GM18909 (cell line): ENCODE data around the gene PMF1.

Experiments
- ATAC-seq: cut with Tn5 transposase; IDR thresholded peaks from one replicate; pipeline ENCODE4 v1.9.1; 2021; ENCODE audit warnings: mild to moderate bottlenecking; ENCODE audit not compliant: unreplicated experiment, poor library complexity

Gene PMF1

GRCh38 chr1:156232201-156232894, 19.5 kb downstream of the PMF1 start:
- no peak for ATAC-seq

- ATAC-seq: no peak
Measured at GRCh38 chr1:156233426-156234127, 20.8 kb downstream of the PMF1 start.

- ATAC-seq: no peak
Measured at GRCh38 chr1:156236164-156236563, 23.4 kb downstream of the PMF1 start.

GRCh38 chr1:156238248-156238647, 25.4 kb downstream of the PMF1 start:
- ATAC-seq: no peak

- no peak for ATAC-seq
Measured at GRCh38 chr1:156241311-156241811, 28.6 kb downstream of the PMF1 start.

GRCh38 chr1:156241926-156242325, 29.1 kb downstream of the PMF1 start, which contains the start of gene BGLAP:
Gene BGLAP, plus strand, starts transcription at chr1:156242184. Its CDS starts 48 bp downstream, at chr1:156242232.
- no peak for ATAC-seq

- no peak for ATAC-seq
Measured at GRCh38 chr1:156242738-156243137, 29.9 kb downstream of the PMF1 start.

- no peak for ATAC-seq
Measured at GRCh38 chr1:156244126-156244525, 31.3 kb downstream of the PMF1 start.

GRCh38 chr1:156244712-156245111, 31.9 kb downstream of the PMF1 start:
- no peak for ATAC-seq

- no peak for ATAC-seq
Measured at GRCh38 chr1:156245451-156246232, 32.8 kb downstream of the PMF1 start.

GRCh38 chr1:156246241-156246780, 33.5 kb downstream of the PMF1 start:
- no peak for ATAC-seq

- no peak for ATAC-seq
Measured at GRCh38 chr1:156246781-156247459, 34.1 kb downstream of the PMF1 start.

- ATAC-seq: no peak
Measured at GRCh38 chr1:156247460-156248322, 34.9 kb downstream of the PMF1 start, which contains the start of gene PAQR6. Gene PAQR6, minus strand, starts transcription at chr1:156248056. Its CDS starts 1,325 bp downstream, at chr1:156246731.

- no peak for ATAC-seq
Measured at GRCh38 chr1:156248323-156248683, 35.5 kb downstream of the PMF1 start.

GRCh38 chr1:156249593-156249992, 36.8 kb downstream of the PMF1 start:
- no peak for ATAC-seq

- ATAC-seq: no peak
Measured at GRCh38 chr1:156251527-156251926, 38.7 kb downstream of the PMF1 start.

- no peak for ATAC-seq
Measured at GRCh38 chr1:156253634-156254033, 40.8 kb downstream of the PMF1 start.

GRCh38 chr1:156257711-156258110, 44.9 kb downstream of the PMF1 start:
- ATAC-seq: no peak

- ATAC-seq: no peak
Measured at GRCh38 chr1:156258859-156259258, 46.1 kb downstream of the PMF1 start.
